ENCODE data around the gene TCF4.
"Not testable (repeated sequence)": the region's sequence is repeated elsewhere in the genome, so short reads cannot be mapped to it uniquely, and the experiment has no call there.

The TCF4 gene

GRCh38 chr18:55500316-55501086 lies 87.5 kb downstream of the TCF4 start:
- DNase-seq: no peak

DNA sequence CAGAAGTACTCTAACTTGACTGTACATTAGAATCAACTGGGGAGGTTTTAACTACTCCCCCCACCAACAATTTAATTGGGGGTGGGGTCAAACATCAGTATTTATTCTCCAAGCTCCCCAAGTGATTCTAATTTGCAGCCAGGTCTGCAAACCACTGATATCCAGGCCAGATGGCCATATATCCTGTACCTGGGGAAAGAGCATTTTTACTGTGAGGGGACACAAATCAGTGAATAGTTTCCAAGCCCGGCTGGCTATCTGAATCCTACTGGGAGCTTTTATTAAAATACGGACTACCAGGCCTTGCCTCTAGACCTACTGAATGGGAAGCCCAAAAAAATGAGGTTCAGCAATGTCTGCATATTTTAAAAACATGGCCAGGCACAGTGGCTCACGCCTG lies 88.5 kb downstream of the TCF4 start:
- no peak for DNase-seq

- no peak for DNase-seq
These were observed 90.1 kb downstream of the TCF4 start for GRCh38 chr18:55497825-55498403.

DNA sequence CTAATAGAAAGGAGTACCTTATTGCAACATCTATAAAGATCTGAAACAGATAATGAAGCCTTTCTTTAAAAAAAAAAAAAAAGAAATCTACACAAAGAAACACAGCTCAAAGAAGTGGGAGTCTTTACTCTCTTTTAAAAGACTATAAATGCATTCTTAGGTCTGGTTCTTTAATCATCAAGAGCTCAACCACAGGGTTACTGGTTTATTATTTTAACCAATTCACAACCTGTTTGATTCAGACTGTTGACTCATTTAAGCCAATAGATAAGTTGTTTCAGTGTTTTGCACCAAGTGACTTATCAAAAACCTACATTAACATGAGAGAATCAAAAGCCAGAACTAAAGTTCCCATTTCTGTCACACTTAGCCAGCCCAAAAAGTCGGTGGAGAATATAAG lies 93.1 kb downstream of the TCF4 start:
- no peak for DNase-seq

DNA sequence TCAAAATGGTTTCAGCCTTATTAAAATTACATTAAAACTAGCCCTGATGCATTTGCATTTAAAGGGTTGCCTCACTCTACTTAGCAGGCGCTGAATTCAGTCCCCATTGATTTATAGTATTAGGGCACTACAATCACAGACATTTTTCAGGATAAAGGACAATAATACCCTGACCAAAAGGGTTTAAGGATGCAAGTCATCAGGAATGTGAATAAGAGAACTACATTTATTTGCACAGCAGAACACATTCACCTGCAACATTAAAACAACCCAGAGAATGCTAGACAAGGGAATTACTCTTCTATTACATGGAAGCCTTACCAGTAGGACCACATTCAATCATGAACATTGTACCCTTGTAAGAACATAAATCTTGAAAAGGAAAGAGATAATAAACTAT lies 93.6 kb downstream of the TCF4 start:
- DNase-seq: no peak

DNA sequence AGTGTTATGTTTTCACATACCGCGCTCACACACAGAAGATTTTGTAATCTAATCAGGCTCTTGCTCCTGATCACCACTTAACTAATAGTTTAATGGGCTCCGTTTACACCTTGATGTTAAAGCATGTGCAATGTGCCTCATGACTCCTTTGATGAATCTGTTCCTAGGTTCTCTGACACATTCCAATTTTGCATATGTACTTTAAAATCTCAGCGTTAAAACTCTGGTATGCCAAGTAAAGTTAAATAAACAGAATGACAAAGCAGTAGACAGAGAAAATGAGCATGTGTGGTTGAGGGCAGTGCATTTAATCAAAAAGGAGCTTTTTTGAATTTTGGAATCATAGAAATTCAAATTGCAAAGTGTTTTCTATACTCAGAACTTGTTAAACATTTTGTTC lies 96.4 kb downstream of the TCF4 start:
- no peak for DNase-seq

GRCh38 chr18:55489034-55489986 lies 98.7 kb downstream of the TCF4 start:
- no peak for DNase-seq

DNA sequence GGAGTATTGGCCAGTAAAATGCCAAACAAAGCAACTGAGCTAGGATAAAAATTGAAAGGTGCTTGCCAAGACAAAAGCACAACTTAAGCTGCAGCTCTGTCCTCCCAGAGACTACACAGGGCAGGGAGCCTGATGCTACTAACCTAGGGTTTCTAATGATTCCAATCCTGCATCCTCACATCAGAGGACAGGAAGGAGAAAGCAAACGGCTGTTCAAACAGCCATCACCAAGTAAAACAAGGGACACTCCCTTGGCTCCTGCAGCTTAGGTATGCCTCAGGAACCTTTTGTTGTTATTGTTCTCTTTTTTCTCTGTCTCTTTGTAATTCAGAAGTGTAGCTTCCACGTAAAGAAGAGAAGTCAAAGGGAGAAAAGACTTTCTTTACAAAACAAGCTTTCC lies 99.5 kb downstream of the TCF4 start:
- DNase-seq: no peak

DNA sequence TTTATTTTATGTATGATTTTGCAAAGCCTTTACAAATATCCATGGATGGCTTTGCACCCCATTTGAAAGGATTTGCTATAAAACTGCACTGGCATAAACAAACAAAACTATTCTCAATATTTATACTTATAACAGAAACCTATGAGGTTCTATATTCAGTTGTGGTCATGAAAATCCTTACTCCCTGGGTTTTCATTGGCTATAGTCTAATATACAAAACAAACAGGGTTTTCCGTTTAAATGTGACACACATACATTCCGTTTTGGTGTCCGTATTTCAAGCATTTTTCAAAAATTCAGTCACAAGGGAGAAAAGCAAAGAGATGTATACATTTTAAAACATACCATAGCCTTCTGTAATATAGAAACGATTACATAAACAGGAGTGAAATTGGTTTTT lies 100.0 kb downstream of the TCF4 start:
- DNase-seq: no peak

- no peak for DNase-seq
These were observed 101.1 kb downstream of the TCF4 start for GRCh38 chr18:55486936-55487335.

GRCh38 chr18:55485666-55486065 lies 102.3 kb downstream of the TCF4 start:
- DNase-seq: no peak

DNA sequence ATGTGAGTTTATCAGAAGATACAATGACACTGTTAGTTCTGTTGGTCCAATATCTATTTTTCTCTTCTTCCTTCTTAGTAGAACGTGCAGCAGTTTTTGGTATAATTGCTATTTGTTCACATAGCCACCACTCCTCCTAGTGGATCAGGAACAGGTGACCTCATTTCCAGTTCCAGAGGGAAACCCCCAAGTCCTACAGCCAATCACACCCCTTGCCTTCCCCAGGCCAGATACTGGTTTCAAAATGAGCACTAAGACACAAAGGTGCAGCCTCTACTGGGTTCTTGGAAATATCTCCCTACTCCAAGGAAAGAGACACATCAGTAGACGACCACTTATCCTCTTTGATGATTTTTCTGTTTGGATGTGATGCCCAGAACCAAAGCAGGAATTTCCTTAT lies 103.2 kb downstream of the TCF4 start:
- no peak for DNase-seq

DNA sequence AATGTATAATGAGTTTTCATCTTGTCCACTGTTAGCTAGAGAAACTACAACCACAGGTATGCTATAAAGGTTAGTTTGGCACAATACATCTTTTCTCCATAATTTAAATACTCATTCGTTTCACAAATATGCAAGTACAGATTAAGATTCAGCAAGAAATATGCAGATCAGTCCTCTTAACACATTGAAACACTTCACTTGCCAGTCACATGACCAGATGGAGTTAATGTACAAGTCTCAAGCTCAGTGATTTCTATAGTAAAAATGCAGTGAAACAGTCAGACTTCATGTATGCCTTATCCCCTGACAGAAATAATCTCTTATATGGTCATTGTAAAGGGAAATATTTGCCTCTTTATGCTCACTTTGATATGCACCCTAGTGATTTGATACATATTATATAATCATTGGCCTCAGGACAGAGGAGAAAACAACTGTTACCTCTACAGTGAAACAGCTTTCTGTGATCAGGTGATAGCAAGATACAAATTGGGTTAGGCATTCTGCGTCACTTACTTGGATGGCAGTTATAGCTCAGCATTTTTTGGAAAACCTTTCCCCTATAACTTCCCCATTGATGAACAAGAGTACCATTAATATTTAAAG lies 104.6 kb downstream of the TCF4 start:
- no peak for DNase-seq

DNA sequence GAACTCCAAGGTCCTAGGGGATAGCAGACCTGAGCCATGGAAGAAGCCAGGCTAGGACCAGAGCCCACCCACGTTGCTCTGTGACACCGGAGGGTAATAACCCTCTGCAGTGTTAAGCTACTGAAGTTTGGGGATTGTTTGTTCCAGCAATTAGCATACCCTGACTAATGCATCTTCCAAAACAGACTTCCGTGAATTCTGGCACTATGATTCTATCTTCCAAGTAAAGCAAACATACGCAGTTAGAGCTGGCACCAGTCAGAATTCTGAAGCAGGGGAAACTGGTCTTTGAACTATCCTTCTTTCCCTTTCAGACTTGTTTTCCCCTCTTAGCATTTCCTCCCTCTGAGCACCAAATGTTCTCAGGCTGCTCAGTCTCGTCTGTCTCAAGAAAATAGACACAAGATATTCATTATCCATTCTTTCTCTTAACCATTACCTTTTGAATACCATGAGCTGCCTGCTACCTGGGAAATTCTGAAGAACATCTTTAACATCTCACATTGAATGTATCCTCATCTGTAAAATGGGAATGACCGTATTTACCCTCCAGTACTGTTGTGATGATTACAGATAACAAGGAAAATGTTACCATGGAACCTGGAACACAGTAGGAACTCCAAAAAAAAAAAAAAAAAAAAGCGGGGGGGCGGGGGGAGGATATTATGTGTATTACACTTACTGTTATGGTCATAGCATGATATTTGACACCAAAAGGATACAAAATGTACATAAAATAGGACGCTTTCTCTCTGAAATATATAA lies 108.2 kb downstream of the TCF4 start:
- no peak for DNase-seq

GRCh38 chr18:55477860-55478581 lies 110.0 kb downstream of the TCF4 start:
- DNase-seq: no peak

DNA sequence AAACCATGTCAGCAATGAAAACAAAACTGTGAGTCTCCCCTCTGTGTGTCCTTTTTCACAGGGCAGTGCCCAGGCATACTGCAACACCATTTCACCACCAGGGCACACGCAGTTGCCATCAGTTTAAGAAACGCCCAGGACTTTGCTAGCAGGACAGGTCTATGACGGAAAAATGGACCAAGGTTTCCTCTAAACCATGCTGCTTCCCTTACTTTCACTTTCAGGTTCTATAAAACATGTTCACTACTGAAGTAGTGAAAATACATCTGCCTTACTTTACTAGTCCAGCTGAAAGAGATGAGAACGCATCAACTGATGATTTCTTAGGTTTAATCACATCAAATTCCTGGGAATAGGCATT lies 110.5 kb downstream of the TCF4 start:
- no peak for DNase-seq

GRCh38 chr18:55475916-55476315 lies 112.1 kb downstream of the TCF4 start:
- no peak for DNase-seq

GRCh38 chr18:55475467-55475866 lies 112.5 kb downstream of the TCF4 start:
- DNase-seq: no peak

DNA sequence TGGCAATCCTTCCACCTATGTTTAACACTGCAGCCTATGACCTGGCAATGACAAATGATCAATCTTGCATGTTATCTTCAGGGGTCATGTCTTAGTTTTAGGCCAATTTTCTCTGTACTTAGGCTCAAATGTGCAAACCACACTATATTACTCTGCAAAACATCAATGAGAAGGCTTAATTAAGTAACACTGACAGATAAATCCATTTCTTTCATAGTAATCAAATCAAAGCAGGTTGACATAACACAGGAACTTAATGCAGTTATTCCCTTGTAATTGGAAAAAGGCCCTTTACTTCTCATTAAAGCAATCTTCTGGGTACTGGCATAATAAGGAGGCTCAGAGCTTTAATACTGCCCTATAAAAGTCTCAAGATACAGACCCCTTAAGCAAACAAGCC lies 114.4 kb downstream of the TCF4 start:
- no peak for DNase-seq

GRCh38 chr18:55473058-55473457 lies 114.9 kb downstream of the TCF4 start:
- DNase-seq: no peak

DNA sequence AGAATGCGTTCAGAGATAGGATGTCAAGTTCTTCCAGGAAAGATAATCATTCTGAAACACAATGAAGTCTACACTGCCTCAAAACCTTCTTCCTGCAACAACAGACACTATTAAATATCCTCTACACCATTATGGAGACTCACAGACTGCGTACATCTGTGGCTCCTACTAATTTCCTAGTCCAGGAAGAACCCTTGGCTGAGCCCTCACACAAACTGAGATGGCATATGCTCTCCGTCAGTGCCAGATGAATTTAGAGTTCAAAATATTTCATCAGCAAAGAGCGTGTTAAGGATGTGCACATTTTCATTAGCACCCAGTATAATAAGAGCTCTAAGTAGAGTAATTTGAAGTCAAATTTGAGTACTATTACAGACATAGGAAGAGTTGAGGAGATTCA lies 117.2 kb downstream of the TCF4 start:
- DNase-seq: no peak

- not testable (repeated sequence) for DNase-seq
These were observed 118.9 kb downstream of the TCF4 start for GRCh38 chr18:55469134-55469533.

Measured in activated gamma-delta T cell treated with Interleukin-2 at 50 U/mL for 16 hours (primary cell).